Measurements from ENCODE around the gene HSF2.

Gene HSF2

GRCh38 chr6:122388945-122389344, 10.5 kb upstream of the HSF2 start:
- no peak for DNase-seq (ENCODE audit: low spot score)
- no peak for TF ChIP-seq CTCF (IDR thresholded peaks at IDR 0.05; ENCODE audit: extremely low read depth, missing control alignments)

- DNase-seq (ENCODE audit: low spot score), result no peak
- TF ChIP-seq CTCF (IDR thresholded peaks at IDR 0.05; ENCODE audit: extremely low read depth, missing control alignments), result no peak
Measured at GRCh38 chr6:122389704-122390372, 9.6 kb upstream of the HSF2 start.

GRCh38 chr6:122392564-122393350, 6.7 kb upstream of the HSF2 start:
- DNase-seq (ENCODE audit: low spot score), result no peak
- TF ChIP-seq CTCF (IDR thresholded peaks at IDR 0.05; ENCODE audit: extremely low read depth, missing control alignments), result no peak

- no peak for TF ChIP-seq CTCF (IDR thresholded peaks at IDR 0.05; ENCODE audit: extremely low read depth, missing control alignments)
- no peak for DNase-seq (ENCODE audit: low spot score)
Measured at GRCh38 chr6:122393351-122393896, 6.0 kb upstream of the HSF2 start.

GRCh38 chr6:122394016-122394415, 5.4 kb upstream of the HSF2 start:
- no peak for TF ChIP-seq CTCF (IDR thresholded peaks at IDR 0.05; ENCODE audit: extremely low read depth, missing control alignments)
- no peak for DNase-seq (ENCODE audit: low spot score)

GRCh38 chr6:122399055-122399347, 451 bp upstream of the HSF2 start:
- DNase-seq (ENCODE audit: low spot score), result no peak
- no peak for TF ChIP-seq CTCF (IDR thresholded peaks at IDR 0.05; ENCODE audit: extremely low read depth, missing control alignments)

- DNase-seq (ENCODE audit: low spot score), result no peak
- no peak for TF ChIP-seq CTCF (IDR thresholded peaks at IDR 0.05; ENCODE audit: extremely low read depth, missing control alignments)
Measured at GRCh38 chr6:122400121-122400450, 634 bp downstream of the HSF2 start.

Data from GM20000 (cell line).